A673 (cell line): ENCODE data around the gene HPN. TPM values are rescaled to one million over a fixed set of nuclear protein-coding genes. Genes with fewer than 3 reads are reported as not detected.

Experiments used
- BruUV-seq: library from RNA; stranded (reverse); fragments of 400-500 nt; replicated peaks from 2 replicates; lab custom pipeline; 2021; lab: Mats Ljungman, UMichigan
- CTCF ChIA-PET: fragments of 300-600 bp; sonication (Branson Sonifier 250); formaldehyde crosslinking; loops from one replicate; lab custom pipeline; 2022; ENCODE audit warnings: antibody characterized with exemption; lab: Charles Lee
- POLR2A ChIA-PET: fragments of 300-600 bp; sonication (Branson Sonifier 250); formaldehyde crosslinking; loops from one replicate; lab custom pipeline; 2022; ENCODE audit warnings: antibody characterized with exemption; ENCODE audit not compliant: low non-redundant PET; lab: Charles Lee
- DNase-seq: peaks from one replicate; pipeline ENCODE4 v3.0.0-alpha.2; 2015; ENCODE audit warnings: low spot score
- H3K27ac ChIP-seq: fragments of 200-600 bp; sonication (generic); 2 replicates; pipeline ENCODE4 v1.5.1; 2016; ENCODE audit warnings: mixed run types, low read depth, mild to moderate bottlenecking, mixed read lengths, antibody characterized with exemption, low read length; ENCODE audit not compliant: poor library complexity, severe bottlenecking
- H3K27me3 ChIP-seq: fragments of 200-600 bp; sonication (generic); replicated peaks from 2 replicates; pipeline ENCODE4 v1.6.1; 2017; ENCODE audit warnings: mixed run types, low read depth, mild to moderate bottlenecking, mixed read lengths, antibody characterized with exemption, low read length; ENCODE audit not compliant: insufficient read depth, poor library complexity
- H3K36me3 ChIP-seq: fragments of 200-600 bp; sonication (generic); 2 replicates; pipeline ENCODE4 v1.6.1; 2016; ENCODE audit warnings: mixed run types, mild to moderate bottlenecking, mixed read lengths, antibody characterized with exemption, low read length; ENCODE audit not compliant: insufficient read depth, poor library complexity, severe bottlenecking
- H3K4me1 ChIP-seq: fragments of 200-600 bp; sonication (generic); 2 replicates; pipeline ENCODE4 v1.6.1; 2017; ENCODE audit warnings: mixed run types, mild to moderate bottlenecking, mixed read lengths, antibody characterized with exemption, low read length; ENCODE audit not compliant: insufficient read depth, poor library complexity, severe bottlenecking
- H3K4me3 ChIP-seq: fragments of 200-600 bp; sonication (generic); 2 replicates; pipeline ENCODE4 v1.5.1; 2016; ENCODE audit warnings: low read depth, mixed run types, mild to moderate bottlenecking, mixed read lengths, low read length; ENCODE audit not compliant: poor library complexity, severe bottlenecking
- H3K9me3 ChIP-seq: fragments of 200-600 bp; sonication (generic); 2 replicates; pipeline ENCODE4 v1.6.1; 2016; ENCODE audit warnings: mixed run types, low read depth, mild to moderate bottlenecking, mixed read lengths, antibody characterized with exemption, low read length; ENCODE audit not compliant: poor library complexity, severe bottlenecking
- CTCF ChIP-seq: fragments of 300-800, 200-600 bp; sonication (generic); conservative IDR thresholded peaks from 2 replicates; pipeline ENCODE4 v1.5.1; 2017; ENCODE audit warnings: low read depth, mild to moderate bottlenecking, antibody characterized with exemption, low read length, moderate library complexity, mixed read lengths
- EZH2 ChIP-seq: fragments of 200-600 bp; sonication (generic); IDR thresholded peaks from 2 replicates; pipeline ENCODE4 v1.6.1; 2017; ENCODE audit warnings: borderline replicate concordance, low read depth, mild to moderate bottlenecking, mixed read lengths, antibody characterized with exemption, low read length; ENCODE audit not compliant: poor library complexity, severe bottlenecking
- intact Hi-C: fragments of 100-400 bp; cut with micrococcal nuclease; formaldehyde crosslinking; loops from one replicate; pipeline ENCODE4 v1.10.0; 2022; ENCODE audit not compliant: unreplicated experiment
- total RNA-seq: library from RNA; stranded (reverse); gene quantifications from 2 replicates; pipeline ENCODE4 v1.2.3, GENCODE V29; 2021

Gene HPN
- total RNA-seq, 1 experiment from 2014 or later: not detected

- no TSS peak for BruUV-seq
- TF ChIP-seq EZH2: no peak
- no peak for TF ChIP-seq CTCF
- no peaks in the 10 kb centered on the region for H3K9me3 ChIP-seq
- no peak overlapping the region for H3K4me3 ChIP-seq
- intact Hi-C loops: no loop called here
- no peaks in the 10 kb centered on the region for H3K4me1 ChIP-seq
- DNase-seq: no peak
- POLR2A ChIA-PET: no interaction called here
- no peaks in the 10 kb centered on the region for H3K27me3 ChIP-seq
- no peaks in the 10 kb centered on the region for H3K36me3 ChIP-seq
- H3K27ac ChIP-seq: no peak overlapping the region
- CTCF ChIA-PET: no interaction called here
These were observed 57.0 kb downstream of the HPN start for GRCh38 chr19:35098413-35099049.

- POLR2A ChIA-PET: no interaction called here
- Histone ChIP-seq H3K27me3 (no peaks in the 10 kb centered on the region), H3K9me3 (no peaks in the 10 kb centered on the region), H3K4me3 (no peak overlapping the region), H3K4me1 (no peaks in the 10 kb centered on the region), H3K36me3 (no peaks in the 10 kb centered on the region), H3K27ac (no peak overlapping the region)
- DNase-seq: no peak
- intact Hi-C loops: no loop called here
- TF ChIP-seq EZH2: no peak
- no peak for TF ChIP-seq CTCF
- BruUV-seq: no TSS peak
- CTCF ChIA-PET: no interaction called here
These were observed 57.8 kb downstream of the HPN start for GRCh38 chr19:35099155-35099896.

GRCh38 chr19:35099897-35100275 lies 58.4 kb downstream of the HPN start:
- H3K36me3 ChIP-seq: no peaks in the 10 kb centered on the region
- H3K4me1 ChIP-seq: no peaks in the 10 kb centered on the region
- no peaks in the 10 kb centered on the region for H3K9me3 ChIP-seq
- ChIA-PET CTCF (no interaction called here), POLR2A (no interaction called here)
- DNase-seq: no peak
- intact Hi-C loops: no loop called here
- TF ChIP-seq EZH2: no peak
- TF ChIP-seq CTCF: no peak
- no peaks in the 10 kb centered on the region for H3K27me3 ChIP-seq
- H3K4me3 ChIP-seq: no peak overlapping the region
- BruUV-seq: no TSS peak
- H3K27ac ChIP-seq: no peak overlapping the region
